Stimulated activated CD4-positive, alpha-beta T cell treated with anti-CD3 and anti-CD28 coated beads, TNF-alpha, amount 100 ng/mL, for 1 hour (primary cell): ENCODE data around the gene PTRH2.
A peak's percentile ranks its signal among the peaks of the same experiment; 100 is the strongest.
"Not testable (repeated sequence)": the region's sequence is repeated elsewhere in the genome, so short reads cannot be mapped to it uniquely, and the experiment has no call there.

ENCODE experiments used
- DNase-seq, 3 donors: peaks; one replicate each; pipeline ENCODE4 v3.0.0-alpha.2; 2020; ENCODE audit warnings: low read depth in 3 of 3, low spot score in 1 of 3

Gene PTRH2

DNA sequence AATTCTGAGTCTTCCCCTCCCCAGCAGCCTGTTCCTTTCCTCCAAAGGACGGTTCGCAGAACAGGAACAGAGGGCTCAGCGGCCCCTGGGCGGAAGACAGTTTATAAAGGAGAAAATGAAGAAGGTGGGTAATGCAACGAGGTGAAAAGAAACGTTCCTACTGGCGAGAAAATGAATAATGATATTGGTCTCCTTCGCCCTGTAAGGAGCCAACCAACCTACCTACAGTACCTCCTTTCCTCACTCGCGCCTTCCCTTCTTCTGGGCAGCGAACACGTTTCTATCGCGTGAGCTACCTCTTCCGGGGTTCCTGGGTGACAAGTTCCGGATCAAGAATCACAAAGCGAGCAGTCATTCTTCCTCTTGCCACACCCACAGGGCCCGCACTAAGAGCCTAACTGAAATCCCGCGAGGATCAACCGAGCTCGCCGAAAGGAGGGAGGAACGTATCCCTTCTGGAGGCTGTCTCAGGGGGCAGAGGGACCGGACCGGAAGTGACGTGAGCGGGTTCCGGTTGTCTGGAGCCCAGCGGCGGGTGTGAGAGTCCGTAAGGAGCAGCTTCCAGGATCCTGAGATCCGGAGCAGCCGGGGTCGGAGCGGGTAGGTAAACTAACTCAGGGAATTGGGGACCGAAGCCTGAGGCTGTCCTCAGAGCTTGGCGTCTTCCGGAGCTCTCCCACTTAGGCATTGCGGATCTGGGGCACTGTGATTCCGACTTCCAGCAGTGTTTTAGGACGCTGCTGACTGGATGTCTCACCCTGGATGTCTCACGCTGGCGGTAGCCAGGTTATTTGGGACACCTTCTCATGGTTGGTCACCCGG is at the start of gene PTRH2, which contains the start of gene VMP1:
PTRH2 (minus strand) TSS at position 282 of the 822 bp plus-strand sequence. CDS start 9,452 bp downstream, outside the sequence.
VMP1 (plus strand) TSS at position 506 of the 822 bp plus-strand sequence. CDS start 23,793 bp downstream, outside the sequence.
- DNase-seq, result peak; percentile 63 to 75 (median 67)

DNA sequence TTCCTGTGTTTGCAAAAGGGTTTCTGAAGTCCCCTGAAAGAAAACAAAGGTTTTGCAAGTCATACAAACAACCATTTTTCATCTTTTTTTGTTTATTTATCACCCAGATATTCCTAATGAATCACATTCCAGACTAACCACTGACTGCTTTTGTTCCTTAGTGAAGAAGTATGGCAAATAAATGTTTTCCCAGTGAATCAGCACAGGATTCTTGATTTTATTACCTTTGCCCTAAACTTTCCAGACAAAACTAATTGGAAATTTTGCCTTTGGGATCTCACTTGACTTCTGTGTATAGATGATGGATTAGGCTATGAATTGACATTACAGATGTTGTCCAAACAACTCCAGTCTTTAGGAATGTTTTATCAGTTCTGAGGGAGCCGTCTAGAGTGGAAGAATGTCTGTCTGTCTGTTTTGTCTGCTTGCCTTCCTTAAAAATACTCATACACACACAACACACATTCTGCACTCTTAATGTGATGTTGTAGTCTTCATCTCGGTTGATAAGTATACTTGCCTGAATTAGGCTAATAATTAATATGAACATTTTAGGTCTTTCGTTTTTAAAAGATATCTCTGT is 49.1 kb upstream of the PTRH2 start:
- DNase-seq, result no peak

DNA sequence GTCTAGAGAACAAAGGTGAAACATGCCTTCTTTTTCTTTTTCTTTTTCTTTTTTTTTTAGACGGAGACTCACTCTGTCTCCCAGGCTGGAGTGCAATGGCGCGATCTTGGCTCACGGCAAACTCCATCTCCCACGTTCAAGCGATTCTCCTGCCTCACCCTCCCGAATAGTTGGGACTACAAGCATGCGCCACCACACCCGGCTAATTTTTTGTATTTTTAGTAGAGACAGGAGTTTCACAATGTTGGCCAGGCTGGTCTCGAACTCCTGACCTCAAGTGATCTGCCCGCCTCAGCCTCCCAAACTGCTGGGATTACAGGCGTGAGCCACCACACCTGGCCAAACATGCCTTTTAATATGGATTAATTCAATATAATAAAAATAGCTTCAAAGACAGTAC is 47.8 kb upstream of the PTRH2 start:
- not testable (repeated sequence) for DNase-seq

DNA sequence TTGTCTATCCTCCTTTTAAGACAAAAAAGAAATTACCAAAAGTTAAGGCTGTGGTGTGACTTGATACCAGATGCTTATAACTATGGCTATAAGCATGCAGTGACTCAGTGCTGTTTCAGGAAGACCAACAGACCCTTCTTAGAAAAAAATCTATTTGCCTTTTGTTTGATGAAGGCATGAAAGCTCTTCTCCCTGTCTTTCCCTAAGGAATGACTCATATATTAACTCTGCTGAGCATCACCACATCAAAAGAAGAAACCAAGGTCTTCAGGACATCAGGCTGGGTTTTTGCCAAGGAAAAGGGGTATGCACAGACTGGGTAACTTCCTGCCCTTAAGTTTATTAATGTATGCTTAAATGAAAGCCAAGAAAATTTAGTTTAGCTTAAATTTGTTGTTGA is 47.3 kb upstream of the PTRH2 start:
- no peak for DNase-seq

DNA sequence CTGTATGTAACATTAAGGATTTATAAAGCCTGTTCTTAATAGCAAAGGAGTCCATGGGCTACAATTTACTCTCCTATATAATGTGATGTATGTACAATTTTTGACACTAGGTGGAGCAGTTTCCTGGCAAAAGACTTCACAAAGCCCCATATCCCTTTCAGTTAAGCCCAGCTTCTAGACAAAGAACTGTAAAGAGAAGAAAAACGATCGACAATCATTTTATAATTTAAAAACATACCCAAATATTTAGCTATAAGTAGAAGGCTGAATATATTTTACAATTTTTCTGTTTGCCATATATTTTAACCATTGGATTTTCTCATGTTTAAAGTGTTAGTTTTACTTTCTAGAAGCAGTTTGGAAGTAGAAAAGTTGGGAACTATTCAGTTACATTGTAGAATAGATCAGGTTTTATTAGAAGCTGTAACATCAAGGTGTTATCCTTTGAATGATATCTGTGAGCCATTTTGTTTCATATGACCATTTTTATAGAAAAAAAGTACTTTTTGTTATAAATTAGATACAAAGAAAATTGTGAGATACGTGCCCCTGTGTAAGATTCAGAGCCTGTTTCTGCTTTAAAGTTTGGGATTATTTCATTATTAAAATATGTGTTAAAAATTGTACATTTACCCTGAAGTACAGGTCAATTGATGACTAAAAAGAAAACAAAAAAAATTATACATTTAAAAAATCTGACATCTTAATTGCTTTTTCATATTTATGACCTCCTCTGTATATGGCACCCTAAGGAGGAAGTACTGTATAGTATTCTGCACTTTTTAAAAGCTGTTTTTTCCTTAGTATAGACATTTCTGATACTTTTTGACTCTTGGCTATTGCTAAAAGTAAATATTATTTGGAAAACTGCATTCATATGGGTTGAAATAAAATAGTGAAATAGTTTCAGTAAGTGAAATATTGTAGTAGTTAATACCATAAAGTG is 46.6 kb upstream of the PTRH2 start:
- no peak for DNase-seq

DNA sequence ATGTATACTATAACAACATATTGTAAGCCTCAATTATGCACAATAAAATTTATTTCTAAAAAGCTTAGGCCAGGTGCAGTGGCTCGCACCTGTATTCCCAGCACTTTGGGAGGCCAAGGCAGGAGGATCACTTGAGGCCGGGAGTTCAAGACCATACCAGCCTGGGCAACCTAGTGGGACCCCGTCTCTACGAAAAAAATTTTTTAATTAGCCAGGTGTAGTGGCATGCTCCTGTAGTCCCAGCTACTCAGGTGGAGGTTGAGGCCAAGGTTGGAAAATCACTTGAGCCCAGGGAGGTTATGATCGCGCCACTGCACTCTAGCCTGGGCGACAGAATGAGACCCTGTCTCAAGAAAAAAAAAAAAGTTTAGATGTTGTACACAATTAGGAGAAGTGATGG is 45.7 kb upstream of the PTRH2 start:
- no peak for DNase-seq

DNA sequence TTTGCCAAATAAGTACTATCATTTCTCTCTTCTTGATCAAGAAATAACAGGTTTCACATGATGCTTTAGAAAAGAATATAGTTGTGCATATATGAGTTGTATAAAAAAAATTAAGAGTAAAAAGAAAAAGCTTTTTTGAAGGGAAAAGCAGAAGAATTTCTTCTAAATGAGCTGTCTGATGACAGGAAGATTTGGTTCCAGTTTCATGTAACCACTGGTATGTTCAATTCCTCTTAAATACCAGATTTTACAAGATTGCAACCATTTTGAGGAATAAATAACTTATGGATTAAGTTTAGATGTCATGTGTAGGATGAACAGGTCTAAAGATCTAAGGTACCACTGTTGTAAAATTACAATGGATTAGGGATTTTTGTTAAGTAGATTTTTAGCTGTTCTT is 45.2 kb upstream of the PTRH2 start:
- DNase-seq, result no peak

DNA sequence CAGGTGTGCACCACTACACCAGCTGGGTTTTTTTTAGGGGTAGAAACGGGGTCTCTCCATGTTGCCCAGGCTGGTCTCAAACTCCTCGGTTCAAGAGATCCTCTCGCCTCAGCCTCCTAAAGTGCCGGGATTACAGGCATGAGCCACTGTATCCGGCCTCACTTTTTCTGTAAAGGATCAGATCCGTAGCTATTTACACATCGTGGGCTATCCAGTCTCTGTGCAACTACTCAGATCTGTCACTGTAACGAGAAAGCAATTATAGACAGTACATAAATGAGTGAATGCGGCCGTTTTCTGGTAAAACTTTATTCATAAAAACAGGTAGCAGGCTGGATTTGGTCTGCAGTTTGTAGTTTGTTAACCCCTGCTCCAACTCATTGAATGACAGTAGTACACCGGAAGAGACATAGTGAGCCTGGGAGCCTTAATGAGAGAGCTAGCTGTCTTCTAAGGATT is 44.8 kb upstream of the PTRH2 start:
- no peak for DNase-seq

DNA sequence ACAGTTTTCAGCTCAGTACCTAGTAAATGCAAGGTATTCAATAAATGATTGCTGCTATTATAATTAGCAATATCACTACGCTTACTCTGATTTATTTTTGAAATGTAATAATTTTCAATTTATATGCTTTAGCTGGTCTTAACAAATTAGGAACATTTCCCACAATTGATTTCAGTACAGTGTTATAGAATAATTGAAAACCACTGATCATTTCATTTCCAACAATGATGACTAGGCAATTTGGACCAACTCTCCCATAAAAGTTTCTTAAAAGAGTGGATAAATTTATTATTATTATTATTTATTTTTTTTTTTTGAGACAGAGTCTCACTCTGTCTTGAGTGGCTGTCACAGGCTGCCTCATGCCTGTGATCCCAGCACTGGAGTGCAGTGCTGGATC is 41.4 kb upstream of the PTRH2 start:
- no peak for DNase-seq

DNA sequence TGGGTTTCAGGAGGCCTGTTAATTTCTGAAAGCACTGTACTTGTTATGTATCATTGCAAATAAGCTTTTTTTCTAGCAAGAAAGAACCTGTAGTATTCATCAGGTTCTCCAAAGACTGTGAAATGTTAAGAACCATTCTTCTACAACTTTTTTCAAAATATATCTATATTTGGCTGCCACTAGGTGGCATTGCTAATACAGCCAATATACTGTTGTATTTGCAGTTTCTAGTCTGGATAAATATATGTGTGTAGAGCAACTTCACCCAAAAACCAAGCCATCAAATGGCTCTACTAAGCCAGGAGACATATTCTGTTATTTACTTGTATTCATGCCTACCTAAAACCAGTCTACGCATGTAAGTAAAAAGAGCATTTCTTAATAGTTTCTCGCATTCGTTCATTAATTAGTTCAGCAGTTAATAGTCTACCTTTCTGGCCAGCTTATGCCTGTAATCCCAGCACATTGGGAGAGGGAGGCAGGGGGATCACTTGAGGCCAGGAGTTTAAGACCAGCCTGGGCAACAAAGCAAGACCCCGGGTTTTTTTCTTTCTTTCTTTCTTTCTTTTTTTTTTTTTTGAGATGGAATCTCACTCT is 39.7 kb upstream of the PTRH2 start:
- DNase-seq, result no peak

DNA sequence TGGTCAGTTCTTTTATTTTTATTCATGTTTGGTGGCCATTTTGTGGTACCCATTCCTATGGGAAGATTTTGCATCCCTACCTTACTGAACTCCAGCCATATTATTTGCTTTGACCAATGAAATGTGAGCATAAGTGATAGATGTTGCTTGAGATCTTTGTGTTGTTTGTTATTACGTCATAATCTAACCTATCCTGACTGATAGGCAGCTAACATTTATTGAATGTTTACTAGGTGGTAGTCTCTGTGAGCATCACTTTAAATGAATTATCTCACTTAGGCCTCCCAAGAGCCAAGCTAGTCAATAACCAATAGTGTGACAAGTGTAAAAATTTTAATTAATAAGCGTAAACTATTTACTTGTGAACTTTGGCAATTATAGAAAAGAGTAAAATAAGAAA is 37.8 kb upstream of the PTRH2 start:
- no peak for DNase-seq

DNA sequence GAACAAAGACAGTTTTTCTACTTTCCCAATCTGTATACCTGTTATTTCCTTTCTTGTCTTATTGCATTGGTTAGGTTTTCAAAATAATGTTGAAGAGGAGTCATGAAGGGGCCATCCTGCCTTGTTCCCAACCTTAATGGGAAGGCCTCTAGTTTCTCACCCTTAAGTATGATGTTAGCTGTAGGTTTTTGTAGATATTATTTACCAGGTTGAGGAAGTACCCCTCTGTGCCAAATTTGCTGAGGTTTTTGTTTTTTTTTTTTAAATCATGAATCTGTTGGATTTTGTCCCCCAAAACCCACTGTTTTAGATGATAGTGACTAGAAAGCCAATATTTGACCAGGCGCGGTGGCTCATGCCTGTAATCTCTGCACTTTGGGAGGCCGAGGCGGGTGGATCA is 36.6 kb upstream of the PTRH2 start:
- no peak for DNase-seq

DNA sequence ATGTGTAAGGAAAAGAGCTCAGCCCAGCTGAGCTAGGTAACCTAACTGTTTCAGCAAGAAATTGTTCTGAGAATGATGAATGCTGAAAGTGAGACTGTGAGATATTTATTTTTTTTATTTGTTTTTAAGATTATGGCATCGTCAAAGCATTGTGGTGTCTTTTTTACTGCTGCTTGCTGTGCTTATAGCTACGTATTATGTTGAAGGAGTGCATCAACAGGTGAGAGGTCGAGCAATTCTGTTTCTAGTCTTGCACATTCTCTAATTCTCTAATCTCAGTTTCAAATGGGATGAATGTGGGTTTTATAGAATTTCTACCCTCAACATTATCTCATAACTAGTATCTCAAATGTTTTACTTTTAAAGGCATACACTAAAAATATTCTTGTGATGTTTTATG is 30.1 kb upstream of the PTRH2 start:
- no peak for DNase-seq

DNA sequence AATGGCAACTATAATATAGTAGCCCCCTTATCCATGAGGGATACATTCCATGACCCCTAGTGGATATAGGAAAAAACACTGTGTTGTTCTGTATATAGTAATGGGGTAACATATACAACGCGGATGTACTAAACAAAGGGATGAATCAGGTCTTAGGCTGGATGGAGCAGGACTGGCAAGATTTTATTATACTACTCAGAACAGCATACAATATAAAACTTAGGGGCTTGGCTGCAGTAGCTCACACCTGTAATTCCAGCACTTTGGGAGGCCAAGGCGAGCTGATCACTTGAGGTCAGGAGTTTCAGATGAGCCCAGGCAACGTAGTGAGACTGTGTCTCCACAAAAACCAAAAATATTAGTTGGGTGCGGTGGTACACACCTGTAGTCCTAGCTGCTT is 27.0 kb upstream of the PTRH2 start:
- DNase-seq, result no peak

DNA sequence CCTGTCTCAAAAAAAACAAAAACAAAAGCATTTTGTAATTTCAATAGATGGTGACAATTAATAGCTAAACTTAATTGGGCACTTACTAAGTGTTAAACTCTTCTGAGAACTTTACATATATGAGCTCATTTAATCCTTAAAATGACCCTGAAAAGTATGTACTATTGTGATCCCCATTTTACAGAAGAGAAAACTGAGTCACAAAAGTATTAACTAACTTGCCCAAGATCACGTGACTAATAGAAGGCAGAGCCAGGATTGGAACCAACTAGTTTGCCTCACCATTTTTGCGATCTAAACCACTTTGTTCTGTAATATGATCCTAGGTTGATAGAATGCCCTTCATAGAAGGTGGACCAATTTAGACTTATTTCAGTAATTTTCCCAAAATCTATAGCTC is 26.5 kb upstream of the PTRH2 start:
- no peak for DNase-seq

DNA sequence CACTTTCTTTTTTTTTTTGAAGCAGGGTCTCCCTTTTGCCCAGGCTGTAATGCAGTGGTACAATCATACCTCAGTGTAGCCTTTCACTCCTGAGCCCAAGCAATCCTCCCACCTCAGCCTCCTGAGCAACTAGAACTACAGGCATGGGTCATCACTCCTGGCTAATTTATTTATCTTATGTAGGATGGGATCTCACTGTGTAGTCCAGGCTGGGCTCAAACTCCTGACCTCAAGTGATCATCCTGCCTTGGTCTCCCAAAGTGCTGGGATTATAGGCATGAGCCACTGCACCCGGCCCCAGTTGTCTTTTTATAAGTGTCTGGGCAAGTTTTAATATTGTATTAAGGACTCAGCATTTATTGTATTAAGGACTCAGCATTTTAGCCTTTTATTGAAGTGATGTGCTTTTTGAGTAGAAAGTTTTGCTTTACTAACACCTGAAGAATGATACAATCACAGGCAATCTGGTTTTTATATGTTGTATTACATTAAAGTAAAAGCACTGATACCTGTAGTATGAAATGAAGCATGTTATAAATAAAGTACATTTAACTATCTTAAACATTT is 23.1 kb upstream of the PTRH2 start:
- no peak for DNase-seq

DNA sequence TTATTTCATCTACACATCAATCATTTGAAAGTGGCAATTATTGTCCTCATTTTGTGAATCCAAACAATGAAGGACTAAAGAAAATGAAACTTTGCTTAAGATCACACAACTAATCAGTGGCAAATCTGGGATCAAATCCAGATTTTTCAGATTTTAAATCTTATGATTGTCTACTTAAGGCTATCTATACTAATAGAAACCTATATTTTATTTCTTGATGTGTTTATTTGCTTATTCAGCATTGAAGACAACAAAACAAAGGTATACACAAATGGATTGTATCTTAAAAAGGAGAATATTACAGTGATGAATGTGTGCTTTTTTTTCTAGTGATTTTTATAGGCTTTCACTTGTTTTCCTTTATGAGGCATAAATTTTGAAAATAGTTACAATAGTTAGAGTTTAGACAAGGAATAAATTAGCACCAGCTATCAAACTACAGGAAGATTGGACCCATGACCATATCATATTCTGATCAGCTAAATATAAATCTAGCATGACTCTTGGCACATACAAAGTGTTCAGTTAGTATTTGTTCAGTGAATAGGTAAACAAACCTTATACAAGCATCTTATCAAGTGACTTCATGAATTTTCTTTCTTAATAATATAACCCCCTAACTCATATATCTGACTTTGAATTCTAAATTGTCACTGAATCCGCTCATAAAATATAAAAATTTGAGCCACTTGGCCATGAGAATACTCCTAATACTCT is 20.7 kb upstream of the PTRH2 start:
- DNase-seq, result no peak

DNA sequence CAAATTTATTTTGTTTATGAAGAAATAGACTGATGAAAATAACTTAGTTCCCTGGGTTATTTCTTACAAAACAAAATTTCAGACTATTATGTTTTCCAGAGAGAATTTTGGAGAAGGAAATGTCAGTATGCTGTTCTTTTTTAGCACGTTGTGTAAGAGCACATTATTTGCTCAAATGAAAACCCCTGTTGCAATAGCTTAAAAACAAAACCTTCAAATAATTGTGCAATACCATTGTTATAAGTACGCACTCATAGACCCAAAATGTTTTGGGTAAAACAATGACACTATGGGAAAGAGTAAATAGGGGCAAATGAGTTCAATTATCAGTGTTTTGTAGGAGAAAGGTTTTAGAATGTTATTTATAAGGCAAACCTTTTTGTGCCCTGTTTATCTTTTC is 18.5 kb upstream of the PTRH2 start:
- no peak for DNase-seq

DNA sequence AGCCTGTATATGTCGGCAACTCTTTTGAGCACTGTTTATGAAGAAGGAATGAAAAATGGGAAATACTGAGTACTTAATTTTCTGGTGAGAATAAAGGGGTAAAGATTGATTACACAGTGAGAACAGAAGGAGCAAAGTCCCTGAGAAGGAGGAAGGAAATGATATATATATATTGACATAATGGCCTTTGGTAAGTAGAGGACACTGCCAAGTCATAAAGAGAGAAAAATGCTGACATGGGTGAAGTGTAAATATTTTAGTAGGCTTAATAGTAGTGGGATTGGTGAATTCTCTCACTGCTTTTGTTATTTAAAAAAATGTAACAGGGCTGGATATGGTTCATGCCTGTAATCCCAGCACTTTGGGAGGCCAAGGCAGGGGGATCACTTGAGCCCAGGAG is 16.4 kb upstream of the PTRH2 start:
- DNase-seq, result no peak

DNA sequence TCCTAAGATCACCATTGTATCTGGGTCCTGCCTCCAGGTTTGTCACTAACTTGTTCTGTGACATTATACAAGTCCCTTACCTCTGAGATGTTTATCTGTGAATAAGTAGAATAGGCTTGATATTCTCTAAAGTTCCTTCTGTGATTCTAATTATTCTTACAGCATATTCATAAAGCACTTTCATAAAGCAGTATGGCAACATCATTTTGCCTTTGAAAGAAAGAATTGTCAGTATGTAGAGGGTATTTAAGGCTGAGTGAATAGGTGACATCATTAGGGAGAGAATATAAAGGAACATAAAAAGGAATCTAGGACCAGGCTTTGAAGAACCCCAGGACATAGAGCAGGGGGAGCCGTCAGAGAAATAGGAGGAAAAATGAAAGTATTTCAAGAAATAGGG is 15.8 kb upstream of the PTRH2 start:
- DNase-seq, result no peak
